ENCODE measurements around the gene PCDHB8.
"Not testable (repeated sequence)": the region's sequence is repeated elsewhere in the genome, so short reads cannot be mapped to it uniquely, and the experiment has no call there.

DNA sequence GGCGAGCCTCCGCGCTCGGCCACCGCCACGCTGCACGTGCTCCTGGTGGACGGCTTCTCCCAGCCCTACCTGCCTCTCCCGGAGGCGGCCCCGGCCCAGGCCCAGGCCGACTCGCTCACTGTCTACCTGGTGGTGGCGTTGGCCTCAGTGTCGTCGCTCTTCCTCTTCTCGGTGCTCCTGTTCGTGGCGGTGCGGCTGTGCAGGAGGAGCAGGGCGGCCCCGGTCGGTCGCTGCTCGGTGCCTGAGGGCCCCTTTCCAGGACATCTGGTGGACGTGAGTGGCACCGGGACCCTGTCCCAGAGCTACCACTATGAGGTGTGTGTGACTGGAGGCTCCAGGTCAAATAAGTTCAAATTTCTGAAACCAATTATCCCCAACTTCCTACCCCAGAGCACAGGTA is 33.3 kb downstream of the PCDHB8 start:
- TF ChIP-seq, protein P1, sequence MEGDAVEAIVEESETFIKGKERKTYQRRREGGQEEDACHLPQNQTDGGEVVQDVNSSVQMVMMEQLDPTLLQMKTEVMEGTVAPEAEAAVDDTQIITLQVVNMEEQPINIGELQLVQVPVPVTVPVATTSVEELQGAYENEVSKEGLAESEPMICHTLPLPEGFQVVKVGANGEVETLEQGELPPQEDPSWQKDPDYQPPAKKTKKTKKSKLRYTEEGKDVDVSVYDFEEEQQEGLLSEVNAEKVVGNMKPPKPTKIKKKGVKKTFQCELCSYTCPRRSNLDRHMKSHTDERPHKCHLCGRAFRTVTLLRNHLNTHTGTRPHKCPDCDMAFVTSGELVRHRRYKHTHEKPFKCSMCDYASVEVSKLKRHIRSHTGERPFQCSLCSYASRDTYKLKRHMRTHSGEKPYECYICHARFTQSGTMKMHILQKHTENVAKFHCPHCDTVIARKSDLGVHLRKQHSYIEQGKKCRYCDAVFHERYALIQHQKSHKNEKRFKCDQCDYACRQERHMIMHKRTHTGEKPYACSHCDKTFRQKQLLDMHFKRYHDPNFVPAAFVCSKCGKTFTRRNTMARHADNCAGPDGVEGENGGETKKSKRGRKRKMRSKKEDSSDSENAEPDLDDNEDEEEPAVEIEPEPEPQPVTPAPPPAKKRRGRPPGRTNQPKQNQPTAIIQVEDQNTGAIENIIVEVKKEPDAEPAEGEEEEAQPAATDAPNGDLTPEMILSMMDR (conservative IDR thresholded peaks at IDR 0.05; ENCODE audit: low read depth, low read length), result not testable (repeated sequence)
- TF ChIP-seq EZH2 (IDR thresholded peaks at IDR 0.05; ENCODE audit: borderline replicate concordance, low read depth, low read length, poor library complexity, severe bottlenecking), result not testable (repeated sequence)

All from A673 (cell line).